GM18507 (cell line): ENCODE results near the gene XKR8.
"Not testable (repeated sequence)": the region's sequence is repeated elsewhere in the genome, so short reads cannot be mapped to it uniquely, and the experiment has no call there.

ENCODE experiments used
- DNase-seq: peaks from one replicate; pipeline ENCODE4 v3.0.0; 2011; ENCODE audit warnings: low read depth; ENCODE audit not compliant: insufficient read length; ENCODE audit errors: extremely low spot score
- FAIRE-seq: peaks from 2 replicates; lab custom pipeline; 2011; peaks lifted over from hg19 to GRCh38; lab: Jason Lieb, UNC

The XKR8 gene

DNA sequence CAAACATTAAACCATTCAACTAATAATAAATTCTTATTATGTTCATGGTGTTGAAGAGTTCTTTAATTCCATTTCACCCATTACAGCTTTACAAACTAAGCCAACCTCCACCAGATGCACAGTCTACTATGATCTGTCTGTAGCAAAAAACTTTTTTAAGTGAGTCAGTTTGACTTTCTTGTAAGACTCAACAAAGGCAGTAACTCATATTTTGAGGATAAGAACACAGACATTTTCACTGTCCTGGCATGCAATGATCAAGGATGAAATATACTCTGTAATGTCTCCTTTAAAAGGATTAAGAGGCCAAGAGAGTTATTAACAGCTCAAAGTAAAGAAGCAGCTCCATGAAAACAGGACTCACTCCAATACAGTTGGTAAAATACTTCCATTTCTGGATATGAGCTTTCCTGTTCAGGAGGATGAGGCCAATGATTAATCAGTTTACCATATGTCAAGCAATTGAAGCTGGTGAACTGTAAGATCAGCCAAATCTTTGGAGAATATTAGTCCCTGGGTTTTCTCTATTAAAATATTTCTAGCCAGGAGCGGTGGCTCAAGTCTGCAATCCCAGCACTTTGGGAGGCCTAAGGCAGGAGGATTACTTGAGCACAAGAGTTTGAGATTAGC, 20.6 kb downstream of the XKR8 start:
- DNase-seq (no peak), FAIRE-seq (no peak)

- DNase-seq, result no peak
- FAIRE-seq, result no peak
These were observed 21.4 kb downstream of the XKR8 start for GRCh38 chr1:27981145-27981544.

- FAIRE-seq (no peak), DNase-seq (no peak)
These were observed 31.3 kb downstream of the XKR8 start for GRCh38 chr1:27990920-27991537.

GRCh38 chr1:27992276-27992675, 32.5 kb downstream of the XKR8 start:
- FAIRE-seq (no peak), DNase-seq (no peak)

GRCh38 chr1:27993241-27993640, 33.5 kb downstream of the XKR8 start:
- no peak for FAIRE-seq
- no peak for DNase-seq

DNA sequence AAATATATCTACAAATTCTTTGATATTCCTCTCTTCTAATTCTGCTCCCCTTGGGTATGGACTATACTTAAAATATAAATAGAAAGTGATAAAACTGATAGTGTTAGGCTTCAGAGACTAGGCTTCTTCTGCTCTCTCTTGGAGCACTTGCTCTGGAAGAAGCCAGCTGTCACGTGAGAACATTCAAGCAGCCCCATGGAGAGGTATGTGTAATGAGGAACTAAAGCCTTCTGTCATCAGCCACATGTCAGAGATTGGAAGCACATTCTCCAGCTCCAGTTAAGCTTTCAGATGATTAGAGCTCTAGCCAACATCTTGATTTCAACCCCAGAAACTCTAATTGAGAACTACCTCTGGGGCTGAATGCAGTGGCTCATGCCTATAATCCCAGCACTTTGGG, 34.3 kb downstream of the XKR8 start:
- no peak for FAIRE-seq

GRCh38 chr1:27994526-27994925, 34.8 kb downstream of the XKR8 start:
- FAIRE-seq, result not testable (repeated sequence)

More for the DNA sequence above, 34.3 kb downstream of the XKR8 start:
- no peak for DNase-seq

GRCh38 chr1:27999055-27999454, 39.3 kb downstream of the XKR8 start:
- FAIRE-seq (no peak), DNase-seq (no peak)

More at GRCh38 chr1:27994526-27994925, 34.8 kb downstream of the XKR8 start:
- DNase-seq, result not testable (repeated sequence)

DNA sequence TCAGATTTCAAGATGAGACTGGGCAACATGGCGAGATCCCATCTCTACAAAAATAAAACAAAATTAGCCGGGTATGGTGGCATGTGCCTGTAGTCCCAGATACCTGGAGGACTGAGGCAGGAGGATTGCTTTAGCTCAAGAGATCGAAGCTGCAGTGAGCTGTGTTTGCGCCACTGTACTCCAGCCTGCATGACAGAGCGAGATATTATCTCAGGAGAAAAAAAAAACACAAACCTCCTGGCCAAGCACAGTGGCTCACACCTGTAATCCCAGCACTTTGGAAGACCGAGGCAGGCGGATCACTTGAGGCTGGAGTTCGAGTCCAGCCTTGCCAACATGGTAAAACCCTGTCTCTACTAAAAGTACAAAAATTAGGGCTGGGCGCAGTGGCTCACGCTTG, 42.8 kb downstream of the XKR8 start:
- FAIRE-seq (no peak), DNase-seq (no peak)

- not testable (repeated sequence) for FAIRE-seq, DNase-seq
These were observed 43.3 kb downstream of the XKR8 start for GRCh38 chr1:28003117-28003516.

- no peak for DNase-seq
These were observed 51.2 kb downstream of the XKR8 start for GRCh38 chr1:28010969-28011368.

More at GRCh38 chr1:28010969-28011368, 51.2 kb downstream of the XKR8 start:
- no peak for FAIRE-seq
